Astrocyte (in vitro differentiated cells and primary cell): ENCODE results near the gene PMP22. TPM values are rescaled to one million over a fixed set of nuclear protein-coding genes. Genes with fewer than 3 reads are reported as not detected.
A peak's percentile ranks its signal among the peaks of the same experiment; 100 is the strongest.
"Not testable (repeated sequence)": the region's sequence is repeated elsewhere in the genome, so short reads cannot be mapped to it uniquely, and the experiment has no call there.

Experiments
- DNase-seq: peaks from one replicate; pipeline ENCODE4 v3.0.0-alpha.2; 2010; ENCODE audit warnings: low read depth
- FAIRE-seq: peaks from 2 replicates; lab custom pipeline; 2011; peaks lifted over from hg19 to GRCh38; lab: Jason Lieb, UNC
- H2AFZ ChIP-seq: 2 replicates; pipeline ENCODE4 v1.6.0; 2012; ENCODE audit warnings: low read depth, low read length, inconsistent platforms
- H3K27ac ChIP-seq: 2 replicates; pipeline ENCODE4 v1.5.1; 2011; ENCODE audit warnings: low read depth, low read length, inconsistent platforms
- H3K27me3 ChIP-seq: 2 replicates; pipeline ENCODE4 v1.6.0; 2011; ENCODE audit warnings: low read length, inconsistent platforms; ENCODE audit not compliant: insufficient read depth
- H3K36me3 ChIP-seq: 2 replicates; pipeline ENCODE4 v1.5.1; 2011; ENCODE audit warnings: low read length, inconsistent platforms; ENCODE audit not compliant: insufficient read depth
- H3K4me1 ChIP-seq: 2 replicates; pipeline ENCODE4 v1.5.1; 2011; ENCODE audit warnings: low read length, inconsistent platforms; ENCODE audit not compliant: insufficient read depth
- H3K4me2 ChIP-seq: 2 replicates; pipeline ENCODE4 v1.6.0; 2012; ENCODE audit warnings: low read length, inconsistent platforms
- H3K4me3 ChIP-seq: 2 replicates; pipeline ENCODE4 v1.5.1; 2011; ENCODE audit warnings: low read depth, mild to moderate bottlenecking, low read length, inconsistent platforms; ENCODE audit not compliant: insufficient read depth
- H3K79me2 ChIP-seq: 2 replicates; pipeline ENCODE4 v1.6.0; 2012; ENCODE audit warnings: mild to moderate bottlenecking, low read length, inconsistent platforms; ENCODE audit not compliant: insufficient read depth
- H3K9ac ChIP-seq: 2 replicates; pipeline ENCODE4 v1.6.0; 2012; ENCODE audit warnings: mild to moderate bottlenecking, low read length, inconsistent platforms
- H3K9me3 ChIP-seq: 2 replicates; pipeline ENCODE4 v1.5.1; 2012; ENCODE audit warnings: low read depth, mild to moderate bottlenecking, low read length, inconsistent platforms; ENCODE audit not compliant: insufficient read depth
- H4K20me1 ChIP-seq: 2 replicates; pipeline ENCODE4 v1.6.0; 2012; ENCODE audit warnings: low read length, inconsistent platforms; ENCODE audit not compliant: insufficient read depth
- H3K27ac Mint-ChIP-seq: one replicate; pipeline ENCODE4 v1.8.0; 2021; ENCODE audit warnings: mild to moderate bottlenecking, mixed read lengths; ENCODE audit not compliant: unreplicated experiment
- H3K27me3 Mint-ChIP-seq: one replicate; pipeline ENCODE4 v1.8.0; 2021; ENCODE audit warnings: low read depth, mixed read lengths; ENCODE audit not compliant: unreplicated experiment
- H3K36me3 Mint-ChIP-seq: one replicate; pipeline ENCODE4 v1.8.0; 2021; ENCODE audit warnings: low read depth, mixed read lengths; ENCODE audit not compliant: unreplicated experiment
- H3K4me1 Mint-ChIP-seq: one replicate; pipeline ENCODE4 v1.8.0; 2021; ENCODE audit warnings: low read depth, mixed read lengths; ENCODE audit not compliant: unreplicated experiment
- H3K4me3 Mint-ChIP-seq: one replicate; pipeline ENCODE4 v1.8.0; 2021; ENCODE audit warnings: mild to moderate bottlenecking, moderate library complexity, mixed read lengths; ENCODE audit not compliant: unreplicated experiment
- H3K9me3 Mint-ChIP-seq: one replicate; pipeline ENCODE4 v1.8.0; 2021; ENCODE audit warnings: mild to moderate bottlenecking, mixed read lengths; ENCODE audit not compliant: unreplicated experiment
- EZH2 ChIP-seq: IDR thresholded peaks from 2 replicates; pipeline ENCODE4 v1.6.1; 2012; ENCODE audit warnings: mild to moderate bottlenecking, low read length, inconsistent platforms; ENCODE audit not compliant: insufficient read depth
- total RNA-seq: library from RNA; stranded (reverse); gene quantifications from 2 replicates; pipeline ENCODE4 v1.2.1, GENCODE V29; 2021
- TF ChIP-seq, protein P1 (sequence below): IDR thresholded peaks from 2 replicates; pipeline ENCODE4 v1.5.1; 2011; ENCODE audit warnings: low read depth, mild to moderate bottlenecking, inconsistent platforms, low read length, moderate library complexity; ENCODE audit not compliant: insufficient read depth

Gene PMP22
- total RNA-seq, 1 donor from 2014 or later: 41.7 TPM

DNA sequence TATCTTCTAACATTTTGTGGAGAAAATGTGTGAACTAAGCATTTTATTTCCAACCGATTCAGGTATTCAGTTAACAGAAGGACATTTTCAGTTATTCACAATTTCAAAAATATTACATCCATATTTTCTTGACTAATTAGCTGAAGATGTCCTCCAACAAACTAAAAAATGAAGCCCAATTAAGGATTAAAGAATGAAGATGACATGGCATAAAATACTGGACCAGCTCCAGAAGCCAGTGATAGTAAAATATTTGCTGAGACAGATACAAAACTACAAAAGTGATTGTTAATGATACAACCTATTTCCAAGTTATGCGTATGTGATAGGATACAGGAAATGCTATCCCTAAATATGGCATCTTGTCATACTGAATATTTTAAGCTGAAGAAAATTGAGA lies 48.6 kb downstream of the PMP22 start:
- Histone ChIP-seq H3K27ac (no peak overlapping the region), H3K79me2 (no peaks in the 10 kb centered on the region), H3K27me3 (no peaks in the 10 kb centered on the region), H4K20me1 (no peaks in the 10 kb centered on the region), H3K4me3 (no peak overlapping the region), H3K4me1 (peaks cover 2% of the 10 kb centered on the region), H3K36me3 (no peaks in the 10 kb centered on the region), H3K9ac (no peak overlapping the region), H3K9me3 (no peaks in the 10 kb centered on the region), H2AFZ (no peak overlapping the region), H3K4me2 (no peak overlapping the region)
- H3K4me3 Mint-ChIP-seq: no peak overlapping the region
- no peaks in the 10 kb centered on the region for H3K36me3 Mint-ChIP-seq
- H3K9me3 Mint-ChIP-seq: no peaks in the 10 kb centered on the region
- H3K27ac Mint-ChIP-seq: no peak overlapping the region
- FAIRE-seq (no peak), DNase-seq (no peak)
- TF ChIP-seq, protein P1, sequence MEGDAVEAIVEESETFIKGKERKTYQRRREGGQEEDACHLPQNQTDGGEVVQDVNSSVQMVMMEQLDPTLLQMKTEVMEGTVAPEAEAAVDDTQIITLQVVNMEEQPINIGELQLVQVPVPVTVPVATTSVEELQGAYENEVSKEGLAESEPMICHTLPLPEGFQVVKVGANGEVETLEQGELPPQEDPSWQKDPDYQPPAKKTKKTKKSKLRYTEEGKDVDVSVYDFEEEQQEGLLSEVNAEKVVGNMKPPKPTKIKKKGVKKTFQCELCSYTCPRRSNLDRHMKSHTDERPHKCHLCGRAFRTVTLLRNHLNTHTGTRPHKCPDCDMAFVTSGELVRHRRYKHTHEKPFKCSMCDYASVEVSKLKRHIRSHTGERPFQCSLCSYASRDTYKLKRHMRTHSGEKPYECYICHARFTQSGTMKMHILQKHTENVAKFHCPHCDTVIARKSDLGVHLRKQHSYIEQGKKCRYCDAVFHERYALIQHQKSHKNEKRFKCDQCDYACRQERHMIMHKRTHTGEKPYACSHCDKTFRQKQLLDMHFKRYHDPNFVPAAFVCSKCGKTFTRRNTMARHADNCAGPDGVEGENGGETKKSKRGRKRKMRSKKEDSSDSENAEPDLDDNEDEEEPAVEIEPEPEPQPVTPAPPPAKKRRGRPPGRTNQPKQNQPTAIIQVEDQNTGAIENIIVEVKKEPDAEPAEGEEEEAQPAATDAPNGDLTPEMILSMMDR: no peak
- no peak for TF ChIP-seq EZH2
- H3K4me1 Mint-ChIP-seq: peaks cover 3% of the 10 kb centered on the region
- no peaks in the 10 kb centered on the region for H3K27me3 Mint-ChIP-seq

DNA sequence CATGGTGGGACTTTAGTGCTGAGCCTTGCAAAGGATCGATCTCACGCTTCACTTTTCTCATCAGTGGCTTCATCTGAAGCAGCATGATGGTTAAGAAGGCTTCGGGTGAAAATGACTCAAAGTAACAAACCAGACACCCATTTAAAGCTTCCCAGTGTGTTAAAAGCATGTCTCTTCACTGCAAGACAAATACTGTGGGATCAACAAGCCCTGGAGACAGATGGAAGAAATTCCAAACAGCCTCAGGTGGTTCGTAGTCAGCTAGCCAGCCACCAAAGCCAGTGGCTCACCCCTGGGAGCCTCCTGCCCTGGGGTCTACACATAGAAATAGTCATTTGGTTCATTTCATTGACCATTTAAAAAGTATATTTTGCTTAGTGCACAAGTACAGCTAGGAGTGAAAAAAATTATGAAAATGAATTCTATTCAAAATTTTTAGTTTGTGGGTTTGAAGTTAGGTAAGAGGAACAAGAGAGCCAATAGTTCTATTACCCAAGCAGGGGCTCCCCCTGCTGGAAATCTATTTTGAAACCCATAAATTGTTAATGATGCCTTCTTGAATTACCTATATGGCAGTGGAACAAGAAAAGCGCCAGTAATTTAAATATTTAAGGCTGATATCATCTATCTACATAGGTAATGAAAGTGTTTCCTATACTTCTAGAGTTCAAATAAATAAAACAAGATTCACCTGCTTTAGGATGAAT lies 51.6 kb downstream of the PMP22 start:
- Histone ChIP-seq H2AFZ (no peak overlapping the region), H3K4me1 (no peaks in the 10 kb centered on the region), H3K36me3 (no peaks in the 10 kb centered on the region), H3K79me2 (no peaks in the 10 kb centered on the region), H4K20me1 (no peaks in the 10 kb centered on the region), H3K27me3 (no peaks in the 10 kb centered on the region), H3K4me2 (no peak overlapping the region), H3K9me3 (no peaks in the 10 kb centered on the region), H3K9ac (no peak overlapping the region), H3K4me3 (no peak overlapping the region), H3K27ac (no peak overlapping the region)
- H3K27me3 Mint-ChIP-seq: no peaks in the 10 kb centered on the region
- FAIRE-seq (no peak), DNase-seq (no peak)
- H3K4me3 Mint-ChIP-seq: no peak overlapping the region
- TF ChIP-seq EZH2: no peak
- TF ChIP-seq, protein P1: peak; percentile 31
- H3K4me1 Mint-ChIP-seq: no peaks in the 10 kb centered on the region
- H3K36me3 Mint-ChIP-seq: no peaks in the 10 kb centered on the region
- H3K27ac Mint-ChIP-seq: no peak overlapping the region
- no peaks in the 10 kb centered on the region for H3K9me3 Mint-ChIP-seq

DNA sequence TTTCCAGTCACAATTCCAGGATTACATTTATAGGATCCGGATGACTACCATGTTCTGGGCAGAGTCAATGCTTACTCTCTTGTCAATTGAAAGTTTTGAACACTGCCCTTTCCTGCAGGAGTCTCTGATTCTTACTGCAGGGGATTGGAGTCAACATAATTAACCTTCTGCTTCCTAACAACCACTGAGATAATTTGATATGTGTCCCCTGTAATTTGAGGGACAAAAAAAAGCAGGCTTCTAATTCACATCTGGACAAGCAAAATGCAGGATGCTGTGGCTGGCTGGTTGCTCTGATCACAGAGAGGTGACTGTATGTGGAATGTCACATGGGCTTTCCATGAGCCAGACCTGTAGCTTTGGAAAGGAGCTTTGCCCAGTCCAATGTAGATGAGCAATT lies 54.9 kb downstream of the PMP22 start:
- H3K4me1 Mint-ChIP-seq: no peaks in the 10 kb centered on the region
- Histone ChIP-seq H3K27me3 (no peaks in the 10 kb centered on the region), H3K4me1 (no peaks in the 10 kb centered on the region), H3K36me3 (no peaks in the 10 kb centered on the region), H4K20me1 (no peaks in the 10 kb centered on the region), H3K79me2 (no peaks in the 10 kb centered on the region), H3K27ac (no peak overlapping the region), H3K4me3 (no peak overlapping the region), H3K9me3 (no peaks in the 10 kb centered on the region), H3K9ac (no peak overlapping the region), H3K4me2 (no peak overlapping the region), H2AFZ (no peak overlapping the region)
- no peaks in the 10 kb centered on the region for H3K27me3 Mint-ChIP-seq
- H3K9me3 Mint-ChIP-seq: no peaks in the 10 kb centered on the region
- no peak for TF ChIP-seq EZH2
- TF ChIP-seq, protein P1: no peak
- H3K4me3 Mint-ChIP-seq: no peak overlapping the region
- no peak overlapping the region for H3K27ac Mint-ChIP-seq
- FAIRE-seq (no peak), DNase-seq (no peak)
- H3K36me3 Mint-ChIP-seq: no peaks in the 10 kb centered on the region

DNA sequence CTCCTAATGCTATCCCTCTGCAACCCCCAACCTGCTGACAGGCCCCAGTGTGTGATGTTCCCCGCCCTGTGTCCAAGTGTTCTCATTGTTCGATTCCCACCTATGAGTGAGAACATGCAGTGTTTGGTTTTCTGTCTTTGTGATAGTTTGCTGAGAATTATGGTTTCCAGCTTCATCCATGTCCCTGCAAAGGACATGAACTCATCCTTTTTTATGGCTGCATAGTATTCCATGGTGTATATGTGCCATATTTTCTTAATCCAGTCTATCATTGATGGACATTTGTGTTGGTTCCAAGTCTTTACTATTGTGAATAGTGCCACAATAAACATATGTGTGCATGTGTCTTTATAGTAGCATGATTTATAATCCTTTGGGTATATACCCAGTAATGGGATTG lies 62.1 kb downstream of the PMP22 start:
- H3K4me3 ChIP-seq, H3K27ac Mint-ChIP-seq, H3K79me2 ChIP-seq, H3K36me3 ChIP-seq, H3K36me3 Mint-ChIP-seq, H4K20me1 ChIP-seq, H3K4me2 ChIP-seq, H3K4me1 Mint-ChIP-seq, DNase-seq, H3K4me3 Mint-ChIP-seq, H2AFZ ChIP-seq, H3K27me3 Mint-ChIP-seq, H3K27ac ChIP-seq, FAIRE-seq, H3K4me1 ChIP-seq, H3K9ac ChIP-seq, H3K27me3 ChIP-seq: not testable (repeated sequence)
- peaks cover 13% of the 10 kb centered on the region for H3K9me3 Mint-ChIP-seq
- H3K9me3 ChIP-seq: peaks cover 13% of the 10 kb centered on the region
